ENCODE results near the gene CEP55. TPM values are rescaled to one million over a fixed set of nuclear protein-coding genes. Genes with fewer than 3 reads are reported as not detected.

The CEP55 gene
- total RNA-seq, 1 donor from 2014 or later: 6.0 TPM

- no peak for DNase-seq
- Mint-ChIP-seq H3K9me3 (ENCODE audit: unreplicated experiment) (no peaks in the 10 kb centered on the region), H3K27ac (ENCODE audit: unreplicated experiment) (no peak within 1 kb of the TSS), H3K4me3 (ENCODE audit: unreplicated experiment) (peak within 1 kb of the TSS; percentile 81), H3K27me3 (ENCODE audit: unreplicated experiment) (no peaks in the 10 kb centered on the region), H3K36me3 (ENCODE audit: unreplicated experiment) (no peaks in the 10 kb centered on the region), H3K4me1 (ENCODE audit: low read depth, unreplicated experiment) (no peaks in the 10 kb centered on the region)
- peak; percentile 43 for TF ChIP-seq CTCF (IDR thresholded peaks at IDR 0.05; ENCODE audit: partially characterized antibody, unreplicated experiment)
Observed at GRCh38 chr10:93482145-93482834, 14.1 kb upstream of the CEP55 start, which contains the start of gene MYOF. MYOF (minus strand) TSS chr10:93482334; CDS start chr10:93482194, 140 bp downstream.

GRCh38 chr10:93485690-93486089, 10.7 kb upstream of the CEP55 start:
- no peak overlapping the region for H3K27ac Mint-ChIP-seq (ENCODE audit: unreplicated experiment)
- TF ChIP-seq CTCF (IDR thresholded peaks at IDR 0.05; ENCODE audit: partially characterized antibody, unreplicated experiment): no peak
- DNase-seq: no peak
- H3K27me3 Mint-ChIP-seq (ENCODE audit: unreplicated experiment): no peaks in the 10 kb centered on the region
- no peaks in the 10 kb centered on the region for H3K36me3 Mint-ChIP-seq (ENCODE audit: unreplicated experiment)
- H3K4me3 Mint-ChIP-seq (ENCODE audit: unreplicated experiment): no peak overlapping the region
- no peaks in the 10 kb centered on the region for H3K4me1 Mint-ChIP-seq (ENCODE audit: low read depth, unreplicated experiment)
- no peaks in the 10 kb centered on the region for H3K9me3 Mint-ChIP-seq (ENCODE audit: unreplicated experiment)

- no peaks in the 10 kb centered on the region for H3K36me3 Mint-ChIP-seq (ENCODE audit: unreplicated experiment)
- no peak for TF ChIP-seq CTCF (IDR thresholded peaks at IDR 0.05; ENCODE audit: partially characterized antibody, unreplicated experiment)
- no peak overlapping the region for H3K4me3 Mint-ChIP-seq (ENCODE audit: unreplicated experiment)
- no peak overlapping the region for H3K27ac Mint-ChIP-seq (ENCODE audit: unreplicated experiment)
- H3K4me1 Mint-ChIP-seq (ENCODE audit: low read depth, unreplicated experiment): peaks cover 2% of the 10 kb centered on the region
- H3K27me3 Mint-ChIP-seq (ENCODE audit: unreplicated experiment): no peaks in the 10 kb centered on the region
- H3K9me3 Mint-ChIP-seq (ENCODE audit: unreplicated experiment): no peaks in the 10 kb centered on the region
- no peak for DNase-seq
Observed at GRCh38 chr10:93488956-93489528, 7.4 kb upstream of the CEP55 start.

- no peak for TF ChIP-seq CTCF (IDR thresholded peaks at IDR 0.05; ENCODE audit: partially characterized antibody, unreplicated experiment)
- Mint-ChIP-seq H3K9me3 (ENCODE audit: unreplicated experiment) (no peaks in the 10 kb centered on the region), H3K36me3 (ENCODE audit: unreplicated experiment) (no peaks in the 10 kb centered on the region), H3K4me3 (ENCODE audit: unreplicated experiment) (no peak overlapping the region), H3K27me3 (ENCODE audit: unreplicated experiment) (no peaks in the 10 kb centered on the region), H3K27ac (ENCODE audit: unreplicated experiment) (no peak overlapping the region), H3K4me1 (ENCODE audit: low read depth, unreplicated experiment) (peaks cover 2% of the 10 kb centered on the region)
- DNase-seq: no peak
Observed at GRCh38 chr10:93491602-93492121, 4.8 kb upstream of the CEP55 start.

GRCh38 chr10:93493162-93493561, 3.2 kb upstream of the CEP55 start:
- no peak overlapping the region for H3K27ac Mint-ChIP-seq (ENCODE audit: unreplicated experiment)
- H3K36me3 Mint-ChIP-seq (ENCODE audit: unreplicated experiment): no peaks in the 10 kb centered on the region
- no peaks in the 10 kb centered on the region for H3K27me3 Mint-ChIP-seq (ENCODE audit: unreplicated experiment)
- TF ChIP-seq CTCF (IDR thresholded peaks at IDR 0.05; ENCODE audit: partially characterized antibody, unreplicated experiment): no peak
- H3K9me3 Mint-ChIP-seq (ENCODE audit: unreplicated experiment): peaks cover 3% of the 10 kb centered on the region
- DNase-seq: no peak
- no peak overlapping the region for H3K4me3 Mint-ChIP-seq (ENCODE audit: unreplicated experiment)
- peaks cover 3% of the 10 kb centered on the region for H3K4me1 Mint-ChIP-seq (ENCODE audit: low read depth, unreplicated experiment)
